OCI-LY7 (cell line): ENCODE results near the gene TMCC1.

ENCODE experiments used
- CTCF ChIP-seq: fragments of 200-600 bp; sonication (generic); conservative IDR thresholded peaks from 2 replicates; pipeline ENCODE4 v1.5.1; 2014; ENCODE audit warnings: mild to moderate bottlenecking, antibody characterized with exemption, low read length, moderate library complexity, mixed read lengths
- EZH2phosphoT487 ChIP-seq: fragments of 200-600 bp; sonication (generic); IDR thresholded peaks from 2 replicates; pipeline ENCODE4 v1.6.1; 2018; ENCODE audit warnings: low read depth, borderline replicate concordance, mild to moderate bottlenecking, mixed run types, antibody characterized with exemption, low read length, moderate library complexity, mixed read lengths

- TF ChIP-seq CTCF = no peak
- no peak for TF ChIP-seq EZH2phosphoT487
These were observed 70.8 kb downstream of the TMCC1 start for GRCh38 chr3:129822679-129823078.
